ENCODE results near the gene ERN1. TPM values are rescaled to one million over a fixed set of nuclear protein-coding genes. Genes with fewer than 3 reads are reported as not detected.

The ERN1 gene
- total RNA-seq, 1 experiment from 2014 or later: 6.5 TPM

- DNase-seq (ENCODE audit: low spot score) (no peak), ATAC-seq (no peak)
- ChIA-PET CTCF (no interaction called here), POLR2A (interaction anchor here (0.5 kb wide), 2 partner anchors 279 to 280 kb away, joined by 3 read pairs; no protein-coding TSS in a partner anchor)
- Mint-ChIP-seq H3K9me3 (no peaks in the 10 kb centered on the region), H3K27me3 (ENCODE audit: low read depth) (no peaks in the 10 kb centered on the region), H3K27ac (no peak overlapping the region), H3K4me3 (no peak overlapping the region), H3K36me3 (no peaks in the 10 kb centered on the region), H3K4me1 (peaks cover 18% of the 10 kb centered on the region)
- TF ChIP-seq MXD4 (CRISPR knock-in tag; IDR thresholded peaks at IDR 0.05; ENCODE audit: borderline replicate concordance): no peak
- TF ChIP-seq ELF4 (CRISPR knock-in tag; IDR thresholded peaks at IDR 0.05; ENCODE audit: low read depth): no peak
- TF ChIP-seq HMGXB4 (CRISPR knock-in tag; IDR thresholded peaks at IDR 0.05): no peak
- TF ChIP-seq, protein P1, sequence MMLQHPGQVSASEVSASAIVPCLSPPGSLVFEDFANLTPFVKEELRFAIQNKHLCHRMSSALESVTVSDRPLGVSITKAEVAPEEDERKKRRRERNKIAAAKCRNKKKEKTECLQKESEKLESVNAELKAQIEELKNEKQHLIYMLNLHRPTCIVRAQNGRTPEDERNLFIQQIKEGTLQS (CRISPR knock-in tag; conservative IDR thresholded peaks at IDR 0.05): no peak
- no peak for TF ChIP-seq TP53 (CRISPR knock-in tag; IDR thresholded peaks at IDR 0.05)
- no peak for TF ChIP-seq FOXJ3 (CRISPR knock-in tag; IDR thresholded peaks at IDR 0.05; ENCODE audit: borderline replicate concordance)
- TF ChIP-seq SP1 (CRISPR knock-in tag; conservative IDR thresholded peaks at IDR 0.05): no peak
- TF ChIP-seq FOXK1 (CRISPR knock-in tag; IDR thresholded peaks at IDR 0.05): no peak
- TF ChIP-seq USF2 (CRISPR knock-in tag; IDR thresholded peaks at IDR 0.05): no peak
- no peak for TF ChIP-seq GRHL2 (CRISPR knock-in tag; IDR thresholded peaks at IDR 0.05; ENCODE audit: insufficient replicate concordance, severe bottlenecking)
- TF ChIP-seq ESRRA (CRISPR knock-in tag; IDR thresholded peaks at IDR 0.05; ENCODE audit: borderline replicate concordance): no peak
- no peak for TF ChIP-seq ATF2 (CRISPR knock-in tag; IDR thresholded peaks at IDR 0.05; ENCODE audit: borderline replicate concordance, low read depth)
- TF ChIP-seq AFF4 (CRISPR knock-in tag; IDR thresholded peaks at IDR 0.05; ENCODE audit: borderline replicate concordance): no peak
- TF ChIP-seq SOX15 (CRISPR knock-in tag; IDR thresholded peaks at IDR 0.05): no peak
- TF ChIP-seq NFYB (CRISPR knock-in tag; conservative IDR thresholded peaks at IDR 0.05; ENCODE audit: low read depth): no peak
- TF ChIP-seq NR1H2 (CRISPR knock-in tag; IDR thresholded peaks at IDR 0.05): no peak
- TF ChIP-seq SMAD4 (CRISPR knock-in tag; IDR thresholded peaks at IDR 0.05): no peak
- no peak for TF ChIP-seq NFE2L1 (CRISPR knock-in tag; IDR thresholded peaks at IDR 0.05)
- no peak for TF ChIP-seq ZNF317 (CRISPR knock-in tag; IDR thresholded peaks at IDR 0.05; ENCODE audit: borderline replicate concordance, low read depth)
- TF ChIP-seq RELA (CRISPR knock-in tag; IDR thresholded peaks at IDR 0.05; ENCODE audit: borderline replicate concordance): no peak
Measured at GRCh38 chr17:64161380-64162176, 31.6 kb upstream of the ERN1 start.

All from WTC11 (cell line).